ENCODE measurements around the gene CWC27.

GRCh38 chr5:64925123-64925522 lies 156.4 kb downstream of the CWC27 start:
- TF ChIP-seq CTCF (tag by site-specific recombination; IDR thresholded peaks at IDR 0.05) (no peak), REST (tag by site-specific recombination; IDR thresholded peaks at IDR 0.05) (no peak), TRIM28 (IDR thresholded peaks at IDR 0.05; ENCODE audit: borderline replicate concordance, low read length) (no peak), ZNF280C (tag by site-specific recombination; IDR thresholded peaks at IDR 0.05) (no peak)
